Ectodermal cell (in vitro differentiated cells): ENCODE measurements around the gene LEPR.

Experiments used
- H3K27ac ChIP-seq: 2 replicates; pipeline ENCODE4 v1.7.0; 2013; ENCODE audit warnings: mild to moderate bottlenecking, low read depth, low read length; ENCODE audit not compliant: insufficient read depth, poor library complexity, severe bottlenecking
- H3K27me3 ChIP-seq: 2 replicates; pipeline ENCODE4 v1.7.0; 2013; ENCODE audit warnings: mild to moderate bottlenecking, low read length; ENCODE audit not compliant: insufficient read depth, control insufficient read depth, poor library complexity, severe bottlenecking
- H3K36me3 ChIP-seq: one replicate; pipeline ENCODE4 v1.7.0; 2013; ENCODE audit warnings: low read length; ENCODE audit not compliant: control insufficient read depth, insufficient read depth
- H3K4me1 ChIP-seq: one replicate; pipeline ENCODE4 v1.7.0; 2013; ENCODE audit warnings: low read length; ENCODE audit not compliant: control insufficient read depth, insufficient read depth
- H3K4me3 ChIP-seq: 2 replicates; pipeline ENCODE4 v1.7.0; 2013; ENCODE audit warnings: low read depth, low read length, control low read depth; ENCODE audit not compliant: insufficient read depth
- H3K9me3 ChIP-seq: 2 replicates; pipeline ENCODE4 v1.7.0; 2013; ENCODE audit warnings: mild to moderate bottlenecking, low read length, moderate library complexity; ENCODE audit not compliant: control insufficient read depth
- WGBS, 2 experiments: methylation state at CpG; one replicate each; pipeline ENCODE4 v1.1.7; 2013; ENCODE audit warnings: missing lambda C conversion rate in 2 of 2; 5-methylcytosine and 5-hydroxymethylcytosine counted together

The LEPR gene

DNA sequence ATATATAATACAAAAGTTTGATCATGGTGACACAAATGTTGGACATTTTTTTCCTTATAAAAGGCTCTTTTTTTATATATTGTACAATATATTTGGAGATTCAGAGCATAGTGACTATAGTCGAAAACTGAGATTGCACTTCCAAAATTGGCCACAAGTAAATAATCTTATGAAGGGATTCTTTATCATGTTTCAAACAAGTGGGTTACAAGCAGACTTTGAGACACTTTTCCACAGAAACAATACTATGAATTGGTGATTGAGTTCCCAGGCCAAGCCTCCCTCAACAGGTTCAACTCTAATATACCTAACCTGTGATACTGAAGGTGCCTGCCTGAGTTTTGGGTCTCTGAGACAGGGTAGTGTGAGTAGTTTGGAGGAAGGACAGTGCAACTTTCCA is 13.8 kb downstream of the LEPR start:
- H3K36me3 ChIP-seq, result no peaks in the 10 kb centered on the region
- no peaks in the 10 kb centered on the region for H3K9me3 ChIP-seq
- no peak overlapping the region for H3K4me3 ChIP-seq
- H3K27me3 ChIP-seq, result no peaks in the 10 kb centered on the region
- peaks cover 7% of the 10 kb centered on the region for H3K4me1 ChIP-seq
- no peak overlapping the region for H3K27ac ChIP-seq
- 91% methylated on average over 1 of the region's 1 CpG; no CpG with 5 or more reads in 1 of the 2 experiments for WGBS, 2 experiments

DNA sequence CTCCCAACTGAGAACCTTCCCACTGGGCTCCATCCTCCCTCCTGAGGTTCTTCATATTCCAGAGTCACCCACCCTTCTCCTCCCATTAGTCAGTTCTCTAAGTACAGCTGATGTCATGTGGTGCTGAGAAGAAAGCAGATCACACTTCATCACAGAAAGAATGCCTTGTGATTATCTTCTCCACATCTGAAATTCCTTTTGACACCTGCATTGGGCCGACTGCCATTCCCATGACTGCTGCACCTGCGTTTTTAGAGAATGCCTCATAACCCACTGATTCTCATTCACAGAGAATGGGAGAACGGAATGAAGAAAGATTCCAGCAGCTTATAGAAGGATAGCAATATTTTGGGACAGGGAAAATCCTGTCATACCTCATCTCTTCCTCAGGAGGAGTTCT is 14.3 kb downstream of the LEPR start:
- Histone ChIP-seq H3K4me1 (peaks cover 7% of the 10 kb centered on the region), H3K4me3 (no peak overlapping the region), H3K27ac (no peak overlapping the region), H3K27me3 (no peaks in the 10 kb centered on the region), H3K9me3 (no peaks in the 10 kb centered on the region), H3K36me3 (no peaks in the 10 kb centered on the region)
- WGBS, 2 experiments, result 89 to 93% methylated on average over 3 of the region's 3 CpGs

DNA sequence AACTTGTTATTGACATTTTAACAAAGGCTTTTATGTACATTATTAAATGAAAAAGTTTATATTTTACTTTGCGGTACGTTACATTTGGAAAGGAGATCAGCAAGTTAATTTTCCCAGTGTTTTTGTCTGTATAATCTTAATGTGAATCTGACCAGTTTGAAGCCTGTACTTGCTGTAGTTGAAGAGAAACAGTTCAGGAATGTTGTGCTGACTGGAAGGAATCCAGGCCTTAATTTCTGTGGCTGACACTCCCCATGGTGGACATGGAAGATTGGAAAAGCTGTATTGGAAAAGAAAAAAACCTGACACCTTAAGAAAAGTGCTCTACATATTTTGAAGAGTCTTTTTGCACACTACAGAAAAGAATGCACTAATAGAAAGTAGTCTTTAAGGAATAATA is 15.5 kb downstream of the LEPR start:
- Histone ChIP-seq H3K4me3 (no peak overlapping the region), H3K4me1 (peaks cover 7% of the 10 kb centered on the region), H3K27me3 (no peaks in the 10 kb centered on the region), H3K27ac (no peak overlapping the region), H3K9me3 (no peaks in the 10 kb centered on the region), H3K36me3 (no peaks in the 10 kb centered on the region)
- WGBS, 2 experiments, result 93 to 95% methylated on average over 2 of the region's 2 CpGs

DNA sequence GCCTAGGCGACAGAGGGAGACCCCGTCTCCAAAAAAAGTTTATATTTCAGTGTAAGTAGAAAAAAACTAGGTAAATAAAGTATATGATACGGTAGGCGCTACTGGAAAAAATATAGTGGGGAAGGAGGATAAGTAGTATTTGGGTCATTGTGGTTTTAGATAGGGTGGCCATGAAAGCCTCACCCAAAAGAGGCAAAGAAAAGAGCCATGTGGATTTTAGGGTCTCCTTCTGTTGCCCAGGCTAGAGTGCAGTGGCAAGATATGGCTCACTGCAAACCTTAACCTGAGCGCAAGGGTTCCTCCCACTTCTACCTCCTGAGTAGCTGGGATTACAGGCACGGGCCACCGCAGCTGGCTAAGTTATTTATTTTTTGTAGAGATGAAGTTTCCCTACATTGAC is 17.1 kb downstream of the LEPR start:
- Histone ChIP-seq H3K27ac (no peak overlapping the region), H3K36me3 (no peaks in the 10 kb centered on the region), H3K4me3 (no peak overlapping the region), H3K4me1 (peaks cover 7% of the 10 kb centered on the region), H3K9me3 (no peaks in the 10 kb centered on the region), H3K27me3 (no peaks in the 10 kb centered on the region)
- 88 to 92% methylated on average over 6 to 7 of the region's 7 CpGs for WGBS, 2 experiments

DNA sequence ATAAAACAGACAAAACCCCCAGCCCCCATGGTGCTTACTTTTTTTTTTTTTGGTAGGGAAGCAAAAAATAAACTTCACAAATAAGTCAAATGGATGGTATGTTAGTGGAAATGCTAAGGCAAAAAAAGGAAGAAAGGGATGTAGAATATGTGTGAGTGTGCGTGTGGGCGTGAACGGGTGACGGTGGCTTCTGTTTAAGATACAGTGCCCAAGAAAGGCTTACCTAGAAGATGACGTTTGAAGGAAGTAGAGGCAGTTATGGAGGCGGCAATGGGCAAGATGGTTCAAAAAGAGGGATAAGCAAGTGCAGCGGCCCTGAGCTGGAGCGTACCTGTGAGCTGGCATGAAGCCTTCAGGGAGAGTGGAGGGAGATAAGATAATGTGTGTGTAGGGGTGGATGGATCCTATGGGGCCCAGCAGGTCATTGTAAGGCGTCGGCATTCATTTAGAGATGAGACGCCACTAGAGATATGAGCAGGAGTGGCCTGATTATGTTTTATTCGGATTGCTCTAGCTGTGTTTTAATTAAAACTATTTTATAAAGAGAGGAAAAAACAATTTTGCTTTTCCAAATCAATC is 19.9 kb downstream of the LEPR start:
- Histone ChIP-seq H3K9me3 (no peaks in the 10 kb centered on the region), H3K27me3 (no peaks in the 10 kb centered on the region), H3K36me3 (no peaks in the 10 kb centered on the region), H3K4me3 (no peak overlapping the region), H3K4me1 (no peaks in the 10 kb centered on the region), H3K27ac (no peak overlapping the region)
- WGBS, 2 experiments, result 95 to 96% methylated on average over 11 to 12 of the region's 12 CpGs

DNA sequence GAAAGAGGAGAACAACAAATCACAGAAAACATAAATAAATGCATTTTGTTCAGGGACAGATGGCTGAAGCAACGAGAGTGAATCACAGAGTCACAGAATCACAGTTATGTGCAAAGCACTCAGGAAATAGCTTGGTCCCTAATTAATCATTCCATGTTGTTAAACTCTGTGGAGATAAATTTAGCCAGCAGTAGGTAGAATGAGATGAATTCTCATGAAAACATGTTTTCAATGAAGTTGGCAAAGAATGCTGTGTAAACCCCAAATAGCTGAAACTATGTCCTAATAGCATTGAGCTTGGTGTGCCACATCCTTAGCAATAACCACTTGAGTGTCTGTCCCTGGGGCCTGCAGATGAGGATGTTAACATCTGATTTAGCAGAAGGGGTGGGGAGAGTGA is 20.4 kb downstream of the LEPR start:
- Histone ChIP-seq H3K9me3 (no peaks in the 10 kb centered on the region), H3K4me1 (no peaks in the 10 kb centered on the region), H3K36me3 (no peaks in the 10 kb centered on the region), H3K27ac (no peak overlapping the region), H3K4me3 (no peak overlapping the region), H3K27me3 (no peaks in the 10 kb centered on the region)
- WGBS, 2 experiments, result 88 to 92% methylated on average over 1 of the region's 1 CpG

DNA sequence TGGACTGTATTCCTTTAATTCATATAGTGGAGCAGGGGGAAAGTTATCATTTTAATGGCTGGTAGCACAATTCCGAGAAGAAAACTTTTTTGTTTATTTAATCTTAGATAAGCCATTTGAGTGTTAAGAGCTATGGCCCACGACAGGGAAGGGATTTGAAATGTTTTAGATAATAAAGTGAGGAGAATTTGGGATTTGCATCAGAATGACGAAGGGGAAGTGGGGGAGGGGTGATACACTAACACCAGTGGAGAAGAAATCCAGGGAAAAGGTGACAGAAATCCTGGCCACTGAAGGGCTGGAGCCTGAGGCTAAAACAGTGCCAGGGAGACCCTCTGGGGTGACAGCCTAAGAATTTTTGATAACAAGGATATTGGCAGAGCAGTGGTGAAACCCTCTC is 21.0 kb downstream of the LEPR start:
- Histone ChIP-seq H3K27me3 (no peaks in the 10 kb centered on the region), H3K27ac (no peak overlapping the region), H3K36me3 (no peaks in the 10 kb centered on the region), H3K9me3 (no peaks in the 10 kb centered on the region), H3K4me3 (no peak overlapping the region), H3K4me1 (no peaks in the 10 kb centered on the region)
- 76 to 78% methylated on average over 3 of the region's 3 CpGs for WGBS, 2 experiments

DNA sequence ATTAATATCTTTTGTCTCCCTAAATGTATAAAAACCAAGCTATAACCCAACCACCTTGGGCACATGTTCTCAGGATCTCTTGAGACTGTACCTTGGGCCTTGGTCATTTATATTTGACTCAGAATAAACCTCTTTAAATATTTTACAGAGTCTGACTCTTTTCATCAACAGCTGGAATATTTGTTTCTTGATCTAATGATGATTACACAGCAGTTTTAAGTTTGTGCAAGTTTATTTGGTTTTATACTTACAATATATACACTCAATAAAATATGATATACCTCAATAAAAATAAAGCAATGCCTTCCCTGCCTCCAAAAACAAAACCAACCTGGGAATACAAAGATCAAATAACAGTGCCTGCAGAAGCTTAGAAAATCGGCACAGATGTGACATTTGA is 22.0 kb downstream of the LEPR start:
- 92 to 95% methylated on average over 1 of the region's 1 CpG for WGBS, 2 experiments
- Histone ChIP-seq H3K36me3 (no peaks in the 10 kb centered on the region), H3K27ac (no peak overlapping the region), H3K9me3 (no peaks in the 10 kb centered on the region), H3K4me3 (no peak overlapping the region), H3K27me3 (no peaks in the 10 kb centered on the region), H3K4me1 (no peaks in the 10 kb centered on the region)

DNA sequence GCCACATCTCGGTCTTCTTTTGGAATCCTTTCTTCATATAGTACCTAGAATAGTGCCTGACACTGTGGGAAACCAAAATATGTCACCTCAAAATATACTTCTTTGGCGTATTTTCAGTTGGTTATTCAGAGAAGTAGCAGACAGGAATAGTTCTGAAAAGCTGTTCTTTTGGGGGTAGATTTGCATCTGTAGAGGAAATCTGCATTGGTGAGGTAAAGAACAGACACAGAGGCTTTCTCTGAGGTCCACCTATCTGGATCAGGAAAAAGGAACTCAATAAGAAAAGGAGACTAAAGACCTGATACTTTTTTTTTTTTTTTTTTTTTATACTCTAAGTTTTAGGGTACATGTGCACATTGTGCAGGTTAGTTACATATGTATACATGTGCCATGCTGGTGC is 23.2 kb downstream of the LEPR start:
- H3K4me3 ChIP-seq, result no peak overlapping the region
- no peaks in the 10 kb centered on the region for H3K4me1 ChIP-seq
- WGBS, 2 experiments, result 83 to 86% methylated on average over 2 of the region's 2 CpGs

DNA sequence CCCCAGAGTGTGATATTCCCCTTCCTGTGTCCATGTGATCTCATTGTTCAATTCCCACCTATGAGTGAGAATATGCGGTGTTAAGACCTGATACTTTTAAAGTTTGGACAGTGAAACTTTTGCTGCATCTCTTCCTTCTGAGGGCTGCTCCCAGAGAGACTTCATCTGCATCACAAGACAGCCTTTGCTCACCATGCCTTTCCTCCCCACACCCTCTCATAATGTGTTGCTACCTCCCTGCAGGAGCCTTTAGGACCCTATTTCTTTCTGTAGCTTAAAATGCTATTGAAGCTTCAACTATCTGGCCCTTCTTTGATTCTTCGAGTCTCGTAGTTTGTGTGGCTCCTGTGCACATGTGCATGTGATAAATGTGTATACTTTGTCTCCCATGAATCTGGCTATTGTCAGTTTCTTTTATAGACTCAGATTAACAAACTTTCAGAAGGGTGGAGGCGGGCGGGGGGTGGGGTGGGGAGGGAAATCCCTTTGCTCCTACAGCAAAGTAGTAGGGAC is 23.7 kb downstream of the LEPR start:
- H3K9me3 ChIP-seq, result no peaks in the 10 kb centered on the region
- H3K27me3 ChIP-seq, result no peaks in the 10 kb centered on the region
- no peak overlapping the region for H3K27ac ChIP-seq
- no peaks in the 10 kb centered on the region for H3K36me3 ChIP-seq
- H3K4me1 ChIP-seq, result no peaks in the 10 kb centered on the region
- 50 to 55% methylated on average over 3 of the region's 5 CpGs for whole genome bisulfite sequencing, 2 experiments
- no peak overlapping the region for H3K4me3 ChIP-seq

More for the DNA sequence above, 23.2 kb downstream of the LEPR start:
- no peaks in the 10 kb centered on the region for H3K36me3 ChIP-seq
- H3K27ac ChIP-seq, result no peak overlapping the region
- no peaks in the 10 kb centered on the region for H3K9me3 ChIP-seq
- no peaks in the 10 kb centered on the region for H3K27me3 ChIP-seq

DNA sequence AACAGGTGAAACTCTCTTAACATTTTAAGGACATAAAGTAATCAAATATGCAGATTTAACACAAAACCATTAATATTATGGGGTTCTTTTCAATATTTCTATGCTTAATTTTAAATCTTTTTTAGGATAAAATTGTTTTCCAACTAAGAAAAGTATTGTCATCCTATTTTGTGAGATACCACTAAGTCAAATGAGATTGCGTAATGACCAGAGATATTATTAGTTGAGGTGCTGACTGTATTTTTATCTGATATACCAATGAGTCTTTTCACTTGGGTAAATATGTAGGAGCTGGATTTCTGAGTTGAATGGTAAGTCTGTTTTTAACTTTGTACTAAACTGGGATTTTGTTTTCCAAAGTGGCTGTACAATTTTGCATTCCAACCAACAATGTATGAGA is 25.4 kb downstream of the LEPR start:
- no peak overlapping the region for H3K4me3 ChIP-seq
- H3K9me3 ChIP-seq, result no peaks in the 10 kb centered on the region
- H3K27ac ChIP-seq, result no peak overlapping the region
- no peaks in the 10 kb centered on the region for H3K27me3 ChIP-seq
- WGBS, 2 experiments, result 92 to 96% methylated on average over 1 of the region's 1 CpG
- H3K36me3 ChIP-seq, result no peaks in the 10 kb centered on the region
- H3K4me1 ChIP-seq, result no peaks in the 10 kb centered on the region
